PFSK-1 (cell line): Measurements from ENCODE around the gene NGLY1.

ENCODE experiments used
- FOXP2 ChIP-seq: optimal IDR thresholded peaks from 2 replicates; pipeline ENCODE3; 2011; ENCODE audit warnings: borderline replicate concordance, control low read depth, inconsistent platforms; ENCODE audit not compliant: insufficient read depth; ENCODE audit errors: extremely low read length, extremely low read depth
- POLR2AphosphoS5 ChIP-seq: IDR thresholded peaks from 2 replicates; pipeline ENCODE4 v1.6.1; 2012; ENCODE audit warnings: low read depth, mild to moderate bottlenecking, control low read depth, low read length, moderate library complexity
- SIN3A ChIP-seq: IDR thresholded peaks from 2 replicates; pipeline ENCODE4 v1.6.1; 2012; ENCODE audit warnings: mild to moderate bottlenecking, low read length, moderate library complexity, borderline replicate concordance; ENCODE audit not compliant: insufficient read depth
- TAF1 ChIP-seq: IDR thresholded peaks from 2 replicates; pipeline ENCODE4 v1.6.1; 2012; ENCODE audit warnings: low read length, control low read depth, borderline replicate concordance; ENCODE audit not compliant: insufficient read depth
- TF ChIP-seq, protein P1 (sequence below), 2 experiments: IDR thresholded peaks; 2 replicates each; pipeline versions ENCODE4 v1.6.1 to v1.8.0; 2011 to 2012; ENCODE audit warnings: low read depth in 2 of 2, low read length in 2 of 2, control low read depth in 1 of 2, inconsistent platforms in 1 of 2, mild to moderate bottlenecking in 1 of 2, moderate library complexity in 1 of 2; ENCODE audit not compliant: insufficient read depth in 1 of 2

NGLY1 gene

DNA sequence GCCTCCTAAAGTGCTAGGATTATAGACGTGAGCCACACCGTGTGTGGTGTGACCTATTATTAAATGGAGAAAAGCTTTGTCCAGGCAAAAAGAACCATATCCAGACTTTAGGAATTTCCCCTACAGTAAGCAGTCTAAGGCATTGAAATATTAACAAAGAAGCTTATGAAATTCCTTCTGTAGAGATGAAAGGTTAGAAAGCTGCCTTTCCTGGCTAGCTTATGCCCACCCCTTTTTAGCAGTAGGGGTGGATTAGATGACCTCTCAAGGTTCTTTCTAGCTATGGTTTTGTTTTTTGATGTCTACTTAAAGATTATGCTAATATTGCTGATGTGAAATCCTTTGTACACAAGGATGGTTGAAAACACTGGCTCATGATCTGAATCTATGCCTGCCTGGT is 20.6 kb upstream of the NGLY1 start:
- TF ChIP-seq, protein P1, sequence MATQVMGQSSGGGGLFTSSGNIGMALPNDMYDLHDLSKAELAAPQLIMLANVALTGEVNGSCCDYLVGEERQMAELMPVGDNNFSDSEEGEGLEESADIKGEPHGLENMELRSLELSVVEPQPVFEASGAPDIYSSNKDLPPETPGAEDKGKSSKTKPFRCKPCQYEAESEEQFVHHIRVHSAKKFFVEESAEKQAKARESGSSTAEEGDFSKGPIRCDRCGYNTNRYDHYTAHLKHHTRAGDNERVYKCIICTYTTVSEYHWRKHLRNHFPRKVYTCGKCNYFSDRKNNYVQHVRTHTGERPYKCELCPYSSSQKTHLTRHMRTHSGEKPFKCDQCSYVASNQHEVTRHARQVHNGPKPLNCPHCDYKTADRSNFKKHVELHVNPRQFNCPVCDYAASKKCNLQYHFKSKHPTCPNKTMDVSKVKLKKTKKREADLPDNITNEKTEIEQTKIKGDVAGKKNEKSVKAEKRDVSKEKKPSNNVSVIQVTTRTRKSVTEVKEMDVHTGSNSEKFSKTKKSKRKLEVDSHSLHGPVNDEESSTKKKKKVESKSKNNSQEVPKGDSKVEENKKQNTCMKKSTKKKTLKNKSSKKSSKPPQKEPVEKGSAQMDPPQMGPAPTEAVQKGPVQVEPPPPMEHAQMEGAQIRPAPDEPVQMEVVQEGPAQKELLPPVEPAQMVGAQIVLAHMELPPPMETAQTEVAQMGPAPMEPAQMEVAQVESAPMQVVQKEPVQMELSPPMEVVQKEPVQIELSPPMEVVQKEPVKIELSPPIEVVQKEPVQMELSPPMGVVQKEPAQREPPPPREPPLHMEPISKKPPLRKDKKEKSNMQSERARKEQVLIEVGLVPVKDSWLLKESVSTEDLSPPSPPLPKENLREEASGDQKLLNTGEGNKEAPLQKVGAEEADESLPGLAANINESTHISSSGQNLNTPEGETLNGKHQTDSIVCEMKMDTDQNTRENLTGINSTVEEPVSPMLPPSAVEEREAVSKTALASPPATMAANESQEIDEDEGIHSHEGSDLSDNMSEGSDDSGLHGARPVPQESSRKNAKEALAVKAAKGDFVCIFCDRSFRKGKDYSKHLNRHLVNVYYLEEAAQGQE (IDR thresholded peaks at IDR 0.05; ENCODE audit: insufficient read depth in 1 of 2, low read depth in 2 of 2, low read length in 2 of 2): no peak
- TF ChIP-seq FOXP2: no peak

DNA sequence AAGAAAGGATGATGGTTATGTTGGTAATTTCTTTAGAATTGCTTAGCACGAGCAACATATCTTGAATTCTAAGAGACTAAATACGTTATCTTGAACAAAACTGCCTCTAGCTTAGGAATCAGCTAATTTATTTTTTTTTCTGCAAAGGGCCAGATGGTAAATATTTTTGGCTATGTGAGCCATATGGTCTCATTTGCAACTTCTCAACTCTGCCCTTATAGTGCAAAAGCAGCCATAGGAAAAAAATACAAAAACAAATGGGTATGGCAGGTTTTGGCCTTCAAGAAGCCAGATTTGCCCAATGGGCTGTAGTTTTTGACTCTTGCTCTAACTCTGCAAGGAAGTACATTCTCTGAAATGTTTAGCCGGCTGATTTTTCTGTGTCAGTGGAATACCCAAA is 18.5 kb upstream of the NGLY1 start:
- TF ChIP-seq POLR2AphosphoS5 (no peak), TAF1 (no peak), FOXP2 (no peak)
- TF ChIP-seq, protein P1 (IDR thresholded peaks at IDR 0.05; ENCODE audit: insufficient read depth in 1 of 2, low read depth in 2 of 2, low read length in 2 of 2): no peak

DNA sequence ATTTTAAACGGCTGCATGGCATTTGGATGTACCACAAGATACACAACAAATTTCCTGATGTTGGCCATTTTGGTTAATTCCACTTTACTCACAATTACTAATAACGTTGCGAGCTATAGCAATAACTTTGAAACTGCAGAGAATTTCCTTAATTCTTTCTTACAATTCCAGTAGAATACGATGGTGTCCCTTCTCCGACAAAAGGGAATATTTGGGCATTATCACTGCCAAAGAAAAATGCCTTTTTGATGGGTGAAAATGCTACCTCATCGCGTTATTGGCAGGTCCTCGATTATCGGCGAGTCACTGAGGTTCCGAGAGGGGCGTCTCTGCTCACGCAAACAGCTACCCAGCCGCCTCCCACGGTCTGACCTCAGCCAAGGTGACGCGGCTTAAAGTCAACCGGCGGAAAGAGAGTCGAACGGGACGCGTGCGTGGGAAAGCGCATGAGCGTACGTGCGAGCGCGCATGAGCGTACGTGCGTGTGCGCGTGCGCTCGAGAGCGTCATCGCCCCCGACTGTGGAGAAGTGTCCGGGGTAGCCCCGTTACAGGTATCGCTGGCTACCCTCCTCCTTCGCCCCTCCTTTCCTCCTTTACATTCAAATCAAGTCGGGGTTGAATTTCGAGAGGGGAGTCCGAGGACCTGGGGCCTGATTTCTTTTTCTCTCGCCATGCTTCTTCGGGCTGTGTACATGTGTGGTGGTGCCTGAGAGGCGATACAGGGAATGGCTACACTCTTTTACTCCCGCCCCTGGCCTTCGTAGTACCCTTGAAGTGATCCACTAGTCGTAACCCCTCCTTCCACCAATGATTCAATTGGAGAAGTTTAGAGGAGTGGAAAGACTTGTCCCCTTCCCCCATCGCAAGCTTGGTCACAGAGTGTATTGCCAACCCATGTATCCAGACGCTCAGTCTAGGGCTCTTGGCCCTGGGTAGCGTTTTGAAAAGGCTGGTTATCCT is 6.6 kb upstream of the NGLY1 start, which contains the start of gene OXSM:
Gene OXSM (plus strand): TSS at position 495 of the 961 bp plus-strand sequence. CDS start 931 bp downstream, outside the sequence.
- TF ChIP-seq TAF1 (peak; percentile 39; the same call in 1 of the 2 replicates), SIN3A (no peak), FOXP2 (peak; percentile 73), POLR2AphosphoS5 (peak; percentile 91)
- TF ChIP-seq, protein P1 (IDR thresholded peaks at IDR 0.05; ENCODE audit: insufficient read depth in 1 of 2, low read depth in 2 of 2, low read length in 2 of 2): peak in 1 of 2 experiments; percentile 28; a peak in 1 of 4 replicates

DNA sequence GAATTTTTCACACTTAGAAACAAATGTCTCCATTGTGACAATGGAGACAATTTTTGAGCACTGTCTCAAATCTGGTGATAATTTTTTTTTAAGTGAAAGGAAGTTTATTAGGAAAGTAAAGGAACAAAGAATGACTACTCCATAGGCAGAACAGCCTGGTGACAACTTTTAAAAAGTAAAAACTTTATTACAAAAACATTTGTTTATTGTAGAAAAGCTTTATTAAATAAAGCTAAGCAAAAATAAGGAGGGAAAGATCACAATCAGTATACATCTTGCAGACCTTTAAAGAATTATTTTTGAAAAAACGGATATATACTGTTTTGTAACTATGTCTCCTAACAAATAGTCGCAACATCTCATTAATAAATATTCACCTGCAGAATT is 6.0 kb upstream of the NGLY1 start:
- TF ChIP-seq POLR2AphosphoS5: no peak
- no peak for TF ChIP-seq FOXP2
- no peak for TF ChIP-seq TAF1
- TF ChIP-seq, protein P1 (IDR thresholded peaks at IDR 0.05; ENCODE audit: insufficient read depth in 1 of 2, low read depth in 2 of 2, low read length in 2 of 2): no peak
- no peak for TF ChIP-seq SIN3A
